HepG2 (cell line): Measurements from ENCODE around the gene ETV6.

ENCODE experiments used
- EZH2 ChIP-seq: conservative IDR thresholded peaks from 2 replicates; pipeline ENCODE4 v1.6.1; 2012; ENCODE audit warnings: mild to moderate bottlenecking, low read depth, low read length, moderate library complexity
- TF ChIP-seq, protein P1 (sequence below): sonication (generic); formaldehyde crosslinking; conservative IDR thresholded peaks from 2 replicates; pipeline ENCODE4 v1.8.1; 2023; ENCODE audit warnings: missing genetic modification reagents

DNA sequence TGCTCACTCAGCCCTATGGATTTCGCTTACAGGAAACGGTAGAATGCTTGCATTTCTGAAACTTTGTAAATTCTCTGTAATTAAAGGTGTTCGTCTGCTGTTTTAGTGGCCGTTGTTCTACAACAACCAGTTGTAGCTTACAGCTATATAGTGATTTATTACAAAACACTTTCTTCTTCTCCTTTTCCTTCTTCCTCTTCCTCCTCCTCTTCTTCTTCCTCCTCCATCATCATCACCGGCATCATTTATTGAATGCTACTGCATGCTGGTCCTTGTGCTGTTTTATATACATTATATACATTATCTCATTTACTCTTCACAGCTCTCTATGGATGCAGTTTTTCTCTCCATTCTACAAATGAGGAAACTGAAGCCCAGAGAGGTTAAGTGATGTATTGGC is 6.4 kb downstream of the ETV6 start:
- TF ChIP-seq, protein P1, sequence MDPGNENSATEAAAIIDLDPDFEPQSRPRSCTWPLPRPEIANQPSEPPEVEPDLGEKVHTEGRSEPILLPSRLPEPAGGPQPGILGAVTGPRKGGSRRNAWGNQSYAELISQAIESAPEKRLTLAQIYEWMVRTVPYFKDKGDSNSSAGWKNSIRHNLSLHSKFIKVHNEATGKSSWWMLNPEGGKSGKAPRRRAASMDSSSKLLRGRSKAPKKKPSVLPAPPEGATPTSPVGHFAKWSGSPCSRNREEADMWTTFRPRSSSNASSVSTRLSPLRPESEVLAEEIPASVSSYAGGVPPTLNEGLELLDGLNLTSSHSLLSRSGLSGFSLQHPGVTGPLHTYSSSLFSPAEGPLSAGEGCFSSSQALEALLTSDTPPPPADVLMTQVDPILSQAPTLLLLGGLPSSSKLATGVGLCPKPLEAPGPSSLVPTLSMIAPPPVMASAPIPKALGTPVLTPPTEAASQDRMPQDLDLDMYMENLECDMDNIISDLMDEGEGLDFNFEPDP (CRISPR knock-in tag): no peak
- TF ChIP-seq EZH2: no peak
